Brain pericyte (primary cell): ENCODE data around the gene ANKK1.

Source experiments
- DNase-seq: peaks from one replicate; pipeline ENCODE4 v3.0.0-alpha.2; 2012; ENCODE audit warnings: low read depth, low spot score

Gene ANKK1

DNA sequence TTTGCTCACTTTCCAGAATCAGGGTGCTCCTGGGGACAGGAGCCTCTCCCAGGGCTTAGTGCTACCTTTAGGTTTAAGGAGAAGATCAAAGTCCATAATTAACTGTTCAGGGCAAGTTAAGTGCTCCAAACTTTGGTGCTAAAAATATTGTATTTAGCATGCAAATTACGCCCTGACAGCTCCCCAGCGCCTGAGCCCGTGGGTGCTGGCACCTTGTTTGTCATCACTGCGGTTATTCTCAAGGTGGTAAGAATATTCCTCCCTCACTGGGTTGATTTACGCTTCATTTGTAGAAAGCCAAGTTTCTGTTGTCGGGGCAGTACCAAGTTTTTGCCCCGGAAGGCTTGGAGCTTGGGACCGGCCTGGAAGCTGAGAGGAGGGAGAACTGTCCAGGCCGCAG lies 21.3 kb downstream of the ANKK1 start:
- DNase-seq: no peak

DNA sequence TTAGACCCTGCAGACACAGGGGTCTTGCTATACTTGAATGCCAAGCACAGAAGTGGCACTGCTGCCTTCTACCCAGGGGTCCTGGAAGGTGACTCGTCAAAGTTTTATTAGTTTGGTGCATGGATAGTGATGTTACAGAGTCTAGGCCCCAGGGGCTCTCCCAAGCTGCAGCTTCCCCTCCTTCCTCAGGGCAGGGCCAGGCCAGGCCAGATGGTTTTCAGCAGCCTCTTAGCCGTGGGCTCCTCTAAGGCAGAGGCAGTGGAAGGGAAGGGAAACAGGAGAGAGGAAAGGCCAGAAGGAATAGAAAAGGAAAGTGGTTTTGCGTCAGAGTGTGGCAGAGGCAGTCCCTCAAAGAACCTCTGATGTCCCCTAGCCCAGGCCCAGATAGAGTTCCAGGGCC lies 21.9 kb downstream of the ANKK1 start:
- no peak for DNase-seq

DNA sequence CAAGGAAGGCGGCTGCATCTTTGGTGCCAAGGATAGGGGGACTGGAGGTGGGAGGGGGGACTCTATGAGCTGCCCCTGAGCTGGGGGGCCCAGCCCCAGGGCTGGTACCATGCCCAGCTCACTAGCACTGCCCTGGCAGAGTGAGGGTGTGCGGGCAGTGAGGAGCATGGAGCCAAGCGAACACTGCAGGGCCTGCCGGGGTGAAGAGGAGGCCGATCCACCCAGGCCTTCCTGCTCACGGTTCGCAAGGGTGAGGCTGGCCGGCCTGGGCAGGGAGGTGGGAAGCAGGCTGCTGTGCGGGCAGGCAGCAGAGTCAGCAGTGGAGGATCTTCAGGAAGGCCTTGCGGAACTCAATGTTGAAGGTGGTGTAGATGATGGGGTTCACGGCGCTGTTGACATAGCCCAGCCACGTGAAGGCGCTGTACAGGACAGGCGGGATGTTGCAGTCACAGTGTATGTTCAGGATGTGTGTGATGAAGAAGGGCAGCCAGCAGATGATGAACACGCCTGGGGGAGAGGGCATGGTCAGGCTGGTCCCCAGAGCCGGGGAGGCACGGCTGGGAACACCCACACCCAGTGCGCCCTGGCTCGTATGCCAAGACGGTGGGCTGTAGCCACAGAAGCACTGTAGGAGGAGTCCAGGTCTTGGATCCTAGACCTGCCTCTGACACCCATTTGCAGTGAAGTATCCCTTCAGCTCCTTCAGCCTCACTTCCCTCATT lies 23.0 kb downstream of the ANKK1 start:
- no peak for DNase-seq

DNA sequence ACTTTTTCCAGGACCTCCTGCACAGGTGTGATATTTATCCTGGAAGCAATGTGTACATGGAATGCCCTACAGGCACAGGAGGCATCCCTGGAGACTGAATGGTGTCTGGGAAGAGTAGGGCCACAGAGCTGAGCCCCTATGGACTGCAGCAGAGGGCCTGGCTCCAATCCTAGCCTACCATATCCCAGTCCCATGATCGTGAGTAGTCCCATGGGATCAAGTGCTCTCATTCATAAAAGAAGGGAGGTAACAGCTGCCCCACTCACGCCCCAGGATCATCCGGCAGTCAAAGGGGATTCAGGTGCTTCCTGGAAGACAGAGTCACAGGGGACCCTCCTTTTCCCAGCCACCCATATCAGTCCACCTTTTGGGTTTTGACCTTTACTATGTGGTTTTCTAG lies 24.0 kb downstream of the ANKK1 start:
- no peak for DNase-seq

DNA sequence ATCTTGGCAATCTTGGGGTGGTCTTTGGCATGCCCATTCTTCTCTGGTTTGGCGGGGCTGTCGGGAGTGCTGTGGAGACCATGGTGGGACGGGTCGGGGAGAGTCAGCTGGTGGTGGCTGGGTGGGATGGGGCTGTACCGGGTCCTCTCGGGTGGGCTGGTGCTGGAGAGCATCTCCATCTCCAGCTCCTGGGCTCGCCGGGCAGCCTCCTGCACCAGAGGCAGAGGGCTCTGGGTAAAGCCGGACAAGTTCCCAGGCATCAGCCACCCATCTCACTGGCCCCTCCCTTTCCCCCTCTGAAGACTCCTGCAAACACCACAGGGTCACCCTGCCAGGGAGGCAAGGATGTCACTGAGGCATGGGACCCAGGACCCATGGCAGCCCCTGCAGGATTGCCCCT lies 25.1 kb downstream of the ANKK1 start:
- no peak for DNase-seq

DNA sequence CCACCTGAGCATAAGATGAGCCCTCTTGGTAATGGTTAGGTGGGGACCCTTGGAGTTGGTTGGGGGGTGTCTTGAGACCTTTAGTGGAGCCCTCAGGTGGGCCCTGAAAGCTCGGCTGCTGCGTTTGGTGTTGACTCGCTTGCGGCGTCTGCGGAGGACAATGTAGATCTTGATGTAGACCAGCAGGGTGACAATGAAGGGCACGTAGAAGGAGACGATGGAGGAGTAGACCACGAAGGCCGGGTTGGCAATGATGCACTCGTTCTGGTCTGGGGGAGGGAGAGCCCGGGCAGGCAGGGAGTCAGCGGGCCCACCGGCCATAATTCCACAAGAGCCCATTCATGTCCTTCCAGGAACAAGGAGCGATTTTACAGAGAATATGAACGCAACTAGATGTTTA lies 27.8 kb downstream of the ANKK1 start:
- no peak for DNase-seq

DNA sequence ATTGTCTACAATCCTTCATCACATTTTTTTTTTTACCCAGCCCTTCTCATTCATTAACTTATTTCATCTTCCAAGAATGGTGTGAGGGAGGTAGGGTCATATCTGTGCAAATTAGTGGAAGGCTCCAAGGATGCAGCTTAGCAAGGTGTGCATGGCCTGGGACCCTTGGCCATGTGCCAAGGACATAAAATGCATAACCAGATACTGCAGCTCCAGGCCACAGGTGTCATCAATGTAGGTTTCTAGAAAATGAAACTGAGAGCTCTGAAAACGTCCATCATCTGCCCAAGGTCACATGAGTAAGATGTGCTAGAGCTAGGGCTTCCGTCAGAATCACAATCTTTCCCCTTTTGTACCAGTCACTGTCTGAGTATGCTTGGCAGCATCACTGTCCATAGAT lies 29.8 kb downstream of the ANKK1 start:
- DNase-seq: no peak

DNA sequence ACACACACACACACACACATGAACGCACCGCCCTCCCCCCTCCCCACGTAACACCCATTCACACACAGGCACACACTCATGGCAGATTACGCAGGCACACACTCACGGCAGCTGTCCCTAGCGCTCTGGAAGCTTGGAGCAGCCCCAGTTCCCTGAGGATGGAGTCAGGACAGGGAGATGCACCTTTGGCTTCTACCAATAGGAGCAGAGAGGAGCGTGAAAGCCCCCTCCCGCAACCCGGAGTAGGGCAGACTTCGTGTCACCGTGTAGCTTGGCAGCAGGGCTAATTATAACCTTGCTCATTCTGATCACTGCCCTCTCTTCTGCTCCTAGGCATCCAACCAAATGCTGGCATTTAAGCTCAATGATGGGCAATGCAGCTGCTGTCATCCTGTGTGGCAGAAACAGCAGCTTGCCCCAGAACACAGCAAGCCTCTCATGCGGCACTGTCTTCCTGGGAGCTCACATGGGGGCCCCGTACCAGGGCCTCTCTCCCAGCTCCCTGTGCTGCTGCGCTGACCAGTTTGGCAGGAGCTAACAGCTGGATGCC lies 31.9 kb downstream of the ANKK1 start:
- no peak for DNase-seq

DNA sequence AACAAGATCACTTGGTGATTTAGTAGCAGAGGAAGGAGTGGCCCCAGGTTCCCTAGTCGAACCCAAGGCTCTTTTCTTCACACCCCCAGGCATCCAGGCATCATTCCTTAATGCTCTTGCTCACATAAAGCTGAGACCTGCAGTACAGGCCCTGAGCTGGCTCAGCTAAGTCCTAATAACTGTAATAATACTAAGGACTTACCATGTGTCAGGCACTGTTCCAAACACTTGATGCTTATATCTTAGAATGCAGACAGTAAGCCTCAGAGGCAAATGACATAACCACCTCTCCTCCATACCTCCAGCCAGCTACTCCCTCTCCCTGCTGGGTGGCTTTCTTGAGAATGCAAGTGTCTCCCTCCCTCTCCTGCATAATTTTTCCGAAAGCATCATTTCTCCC lies 33.2 kb downstream of the ANKK1 start:
- DNase-seq: no peak

DNA sequence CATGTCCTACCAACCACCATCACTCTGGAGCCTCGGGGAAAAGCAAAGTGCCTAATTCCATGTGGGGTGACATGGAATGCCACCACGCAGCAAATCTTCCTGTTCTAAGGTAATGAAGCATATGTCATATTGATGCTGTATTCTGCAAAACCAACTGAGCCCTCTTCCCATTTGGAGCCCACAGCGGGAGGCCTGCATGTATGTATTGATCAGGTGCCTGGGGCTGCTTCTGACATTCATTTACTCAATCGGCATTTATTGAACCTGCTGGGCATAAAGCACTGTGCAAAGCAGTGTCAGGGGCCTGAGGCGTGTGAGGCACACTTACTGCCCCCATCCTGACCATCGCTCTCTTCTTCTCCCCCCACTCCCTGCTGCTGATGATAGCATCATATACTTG lies 39.1 kb downstream of the ANKK1 start:
- DNase-seq: no peak

DNA sequence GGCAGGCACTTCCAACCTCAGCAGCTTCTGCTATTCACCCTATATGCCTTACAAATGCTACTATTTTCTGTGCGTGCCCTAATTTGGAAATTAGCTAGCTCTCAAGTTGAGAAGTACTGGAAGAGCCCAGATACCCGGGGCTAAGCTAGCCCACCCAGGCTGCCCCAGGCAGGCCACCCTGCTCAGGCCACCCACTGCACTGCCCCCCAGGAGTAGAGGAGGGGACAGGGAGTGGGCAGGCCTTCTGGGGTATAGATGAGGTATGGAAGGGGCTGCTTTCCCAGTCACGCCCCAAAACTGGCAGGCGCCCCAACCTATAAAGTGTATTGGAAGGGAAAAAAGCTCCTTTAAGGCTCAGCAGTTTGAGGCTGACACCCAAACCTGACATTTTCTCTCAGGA lies 44.2 kb downstream of the ANKK1 start:
- no peak for DNase-seq

DNA sequence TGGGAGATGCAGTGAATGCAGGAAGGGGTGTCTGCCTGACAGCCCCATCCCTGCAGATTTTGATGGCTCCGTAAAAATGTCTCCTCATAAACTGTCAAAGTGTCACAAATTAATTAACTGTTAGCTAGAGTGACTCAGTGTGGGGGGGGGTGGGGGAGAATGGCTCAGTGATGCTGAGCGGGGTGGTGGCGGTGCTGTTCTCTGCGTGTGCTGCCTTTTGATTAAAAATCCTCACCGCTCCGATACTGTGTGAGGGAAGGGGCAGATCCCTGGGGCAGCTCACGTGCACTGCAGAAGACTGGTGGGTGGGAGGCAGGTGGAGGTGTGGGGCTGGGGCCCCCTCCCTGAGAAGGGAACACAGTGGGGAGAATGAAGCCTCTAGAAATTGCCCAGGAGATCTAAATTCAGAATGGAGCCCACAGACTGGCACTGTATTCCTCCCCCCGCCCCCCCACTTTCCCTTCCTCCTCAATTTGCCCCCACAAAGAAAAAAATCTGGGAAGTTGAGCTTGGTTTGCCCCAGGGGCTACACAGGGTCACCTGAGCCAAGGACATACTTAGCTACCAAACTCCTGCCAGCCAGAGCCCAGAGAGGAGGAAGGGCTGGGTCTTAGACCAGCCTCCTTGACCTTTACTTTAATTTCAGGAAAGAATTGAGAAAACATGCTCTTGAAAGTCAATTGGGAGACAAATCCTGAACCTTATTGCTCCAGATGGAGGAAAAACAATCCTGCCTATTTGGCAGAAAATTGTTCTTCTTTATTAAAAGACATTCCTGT lies 47.8 kb downstream of the ANKK1 start:
- DNase-seq: no peak

DNA sequence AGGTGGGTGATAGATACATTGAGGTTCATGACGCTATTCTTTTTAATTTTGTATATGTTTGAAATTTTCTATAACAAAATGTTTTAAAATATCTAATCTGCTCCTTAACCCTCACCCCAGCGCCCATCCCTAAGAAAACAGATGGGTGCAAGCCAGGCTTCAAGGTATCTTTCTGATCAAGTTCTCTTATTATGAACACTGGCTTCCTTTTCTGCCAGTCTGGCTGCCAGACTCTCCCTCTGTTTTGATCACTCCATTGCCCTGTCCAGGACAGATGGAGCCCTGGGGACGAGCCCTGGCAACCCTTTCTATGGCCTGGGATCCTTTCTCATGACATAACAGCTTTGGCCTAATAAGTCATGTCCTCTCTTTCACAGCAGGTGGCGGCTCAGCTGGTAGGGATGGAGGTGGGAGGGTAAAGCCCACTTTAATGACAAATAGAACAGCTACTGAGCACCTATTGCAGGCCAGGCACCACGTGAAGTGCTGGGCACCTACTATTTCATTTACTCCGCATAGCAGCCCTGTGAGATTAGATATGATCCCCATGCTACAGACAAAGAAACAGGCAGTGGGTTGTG lies 49.2 kb downstream of the ANKK1 start:
- no peak for DNase-seq

DNA sequence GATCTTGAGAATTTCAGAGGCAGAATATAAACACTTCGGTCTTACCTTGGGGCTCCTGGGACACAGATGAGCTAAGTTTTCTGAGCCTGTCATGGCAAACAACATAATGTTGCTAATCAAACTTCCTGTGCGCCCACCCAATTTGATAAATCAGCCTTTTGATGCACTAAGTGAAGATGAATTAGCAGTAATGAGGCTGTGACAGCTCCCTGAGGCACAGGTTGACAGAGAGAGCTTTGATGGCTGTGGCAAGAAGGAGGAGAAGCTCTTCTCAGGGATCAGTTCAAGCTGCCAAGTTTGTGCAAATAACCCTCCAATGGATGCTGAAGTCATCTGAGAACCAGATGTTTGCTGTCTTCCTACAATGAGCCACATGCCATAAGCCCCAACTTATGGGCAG lies 53.2 kb downstream of the ANKK1 start:
- DNase-seq: no peak

DNA sequence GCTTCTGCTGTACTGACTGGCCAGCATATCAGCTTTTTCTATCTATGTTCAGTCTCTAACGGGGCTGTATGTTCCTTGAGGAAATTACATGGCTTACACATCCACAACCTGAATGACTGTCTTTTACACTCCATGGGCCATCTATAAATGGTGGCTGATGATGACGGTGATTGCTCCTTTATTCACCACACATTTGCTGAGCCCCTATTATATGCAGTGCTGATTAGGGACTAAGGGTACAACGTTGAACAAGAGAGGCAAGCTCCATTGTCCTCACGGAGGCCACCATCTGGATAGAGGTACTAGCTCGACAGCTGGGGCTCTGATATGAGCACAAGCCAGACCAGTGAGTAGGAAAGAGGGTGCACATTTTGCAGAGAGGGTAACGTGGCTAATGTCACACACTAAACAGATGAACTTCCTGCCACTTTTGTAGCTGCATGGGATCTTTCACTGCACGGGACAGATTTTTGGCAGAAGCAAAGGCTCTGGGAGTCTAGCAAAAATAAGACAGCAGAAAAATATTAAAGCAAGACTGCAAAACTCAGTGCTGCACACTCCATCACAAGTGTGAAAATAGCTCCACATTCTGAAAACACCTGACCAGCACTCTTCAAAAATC lies 57.0 kb downstream of the ANKK1 start:
- no peak for DNase-seq

DNA sequence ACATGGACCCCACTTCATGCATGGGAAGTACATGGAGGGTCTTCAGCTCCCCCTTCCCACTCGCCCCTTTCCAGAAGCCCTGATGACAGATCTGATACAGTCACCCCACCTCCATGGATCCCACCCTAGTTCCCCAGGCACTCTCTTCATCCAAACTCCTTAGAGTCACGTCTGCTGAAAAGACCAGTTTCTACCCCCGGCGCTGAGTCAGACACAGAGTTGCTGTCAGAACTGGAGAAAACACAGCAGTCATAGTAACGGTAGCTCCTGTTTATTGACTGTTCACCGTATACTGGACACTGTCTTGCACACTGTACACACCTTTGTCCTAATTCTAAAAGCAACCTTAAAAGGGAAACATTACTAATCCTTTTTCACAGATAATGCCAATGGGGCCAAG lies 58.5 kb downstream of the ANKK1 start:
- no peak for DNase-seq

DNA sequence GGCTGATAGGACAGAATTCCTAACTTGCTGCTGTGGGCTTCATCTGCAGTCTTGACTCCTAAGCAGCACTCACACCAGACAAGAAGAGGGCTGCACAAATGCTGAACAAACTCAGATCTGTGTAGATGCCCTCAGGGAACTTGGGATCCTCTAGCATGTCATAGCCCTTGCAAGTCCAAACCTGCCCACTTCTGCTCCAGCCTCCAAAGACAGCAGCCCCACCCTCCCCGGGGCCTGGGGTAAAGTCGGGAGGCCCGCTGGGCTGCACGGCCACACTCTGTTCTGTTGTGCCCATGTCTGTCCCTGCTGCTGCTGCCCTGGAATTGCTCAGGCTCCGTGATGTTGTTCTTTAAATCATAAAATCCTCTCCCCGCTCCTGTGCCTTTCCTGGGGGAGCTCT lies 59.4 kb downstream of the ANKK1 start:
- DNase-seq: no peak

DNA sequence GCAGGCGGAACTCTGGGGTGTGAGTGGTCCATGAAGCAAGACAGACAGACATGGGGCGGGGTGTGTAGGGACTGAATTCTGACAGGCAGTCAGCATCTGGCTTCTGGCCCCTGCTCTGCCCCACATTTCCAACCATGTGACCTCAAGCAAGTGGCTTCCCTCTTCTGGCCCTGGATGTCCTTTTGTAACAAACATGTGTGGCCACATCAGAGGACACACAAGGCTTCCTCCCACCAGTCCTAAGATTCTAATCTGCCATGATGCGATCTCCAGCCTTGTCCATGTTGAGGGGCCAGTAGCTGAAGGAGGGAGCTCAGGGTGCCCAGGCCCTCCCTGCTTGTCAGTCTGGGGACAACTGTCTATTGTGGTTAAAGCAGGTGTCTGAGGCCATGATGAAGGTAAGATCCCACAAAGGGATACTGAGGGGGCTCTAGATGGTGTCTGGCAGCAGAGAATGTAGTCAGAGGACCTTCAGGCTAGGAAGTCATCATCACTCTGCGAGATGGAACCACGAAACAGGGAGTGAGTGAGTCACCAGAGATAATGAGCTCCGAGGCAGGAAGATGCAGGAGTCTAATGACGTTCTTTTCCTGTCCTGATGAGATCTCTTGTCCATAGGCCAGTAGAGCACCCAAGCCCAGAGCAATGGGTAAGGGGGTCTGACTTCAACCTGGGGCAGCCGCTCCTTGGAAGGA lies 60.2 kb downstream of the ANKK1 start:
- no peak for DNase-seq

DNA sequence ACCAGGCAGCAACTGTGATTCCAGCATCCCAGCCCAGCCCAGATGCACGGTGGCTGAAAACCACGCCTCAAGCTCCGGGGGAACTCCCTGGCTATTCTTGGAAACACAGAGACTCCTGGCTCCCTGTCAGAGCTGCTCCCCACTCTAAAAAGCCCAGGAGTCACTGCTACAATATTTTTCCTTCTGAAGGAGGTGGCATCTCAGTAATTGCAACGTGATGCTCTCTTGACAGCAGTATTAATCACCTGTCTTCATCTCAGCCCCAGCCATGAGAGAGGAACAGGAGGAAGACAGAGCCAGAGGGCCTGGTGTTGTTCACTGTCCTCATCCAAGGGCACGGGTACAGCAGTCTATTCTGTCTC lies 60.7 kb downstream of the ANKK1 start:
- DNase-seq: no peak

DNA sequence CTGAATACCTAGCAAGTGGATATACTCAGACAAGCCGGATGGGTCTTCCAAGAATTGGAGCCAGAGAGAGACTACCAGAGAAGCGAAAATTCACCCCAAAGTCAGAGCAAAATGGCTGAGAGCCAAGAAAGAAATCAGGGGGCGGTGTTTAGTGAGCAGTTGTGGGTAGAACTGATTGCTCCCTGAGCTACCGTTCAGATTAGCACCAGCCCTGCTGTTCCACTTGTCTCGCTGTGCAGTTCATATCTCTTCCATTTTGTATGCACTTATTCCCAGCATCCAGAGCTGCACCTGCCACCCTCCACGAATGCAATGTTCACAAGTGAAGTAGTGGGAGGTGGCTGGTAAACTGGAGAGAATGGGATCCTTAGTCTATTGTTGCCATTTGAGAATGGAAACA lies 62.2 kb downstream of the ANKK1 start:
- no peak for DNase-seq
